K562 (cell line): ENCODE results near the gene DNAJC17. TPM values are rescaled to one million over a fixed set of nuclear protein-coding genes. Genes with fewer than 3 reads are reported as not detected.

Experiments
- ATAC-seq: fragments of 200-7000 bp; cut with Tn5 transposase; 3 replicates; pipeline ENCODE4 v1.9.1; 2020; ENCODE audit warnings: moderate library complexity
- BruUV-seq: library from RNA; stranded (reverse); fragments of 400-500 nt; replicated peaks from 2 replicates; lab custom pipeline; 2021; lab: Mats Ljungman, UMichigan
- CTCF ChIA-PET: fragments of 300-600 bp; formaldehyde crosslinking; extraction: SDS; loops from one replicate; lab custom pipeline; 2021; ENCODE audit warnings: low intra/inter-chr PET ratio; lab: Yijun Ruan, JAX
- POLR2A ChIA-PET: fragments of 300-600, 350-650 bp; sonication (Branson Sonifier 250); formaldehyde crosslinking; extraction: SDS; loops from one replicate; lab custom pipeline; 2021; ENCODE audit warnings: antibody characterized with exemption, inconsistent platforms; lab: Yijun Ruan, JAX
- DNase-seq, 4 experiments: peaks; one replicate each; pipeline versions ENCODE4 v3.0.0 to v3.0.0-alpha.2; 2011 to 2018; ENCODE audit warnings: low spot score in 3 of 4, mixed read lengths in 3 of 4; ENCODE audit errors: extremely low read depth in 1 of 4
- FAIRE-seq: peaks from 2 replicates; lab custom pipeline; 2011; peaks lifted over from hg19 to GRCh38; lab: Jason Lieb, UNC
- H2AFZ ChIP-seq: 2 replicates; pipeline ENCODE4 v1.6.0; 2011; ENCODE audit warnings: low read depth, low read length, control low read depth, inconsistent platforms
- H3K27ac ChIP-seq: fragments of 200-600 bp; 3 replicates; pipeline ENCODE4 v1.8.0; 2011; ENCODE audit warnings: low read depth, mild to moderate bottlenecking, control low read depth, inconsistent platforms, low read length, moderate library complexity, mixed read lengths; ENCODE audit errors: extremely low read depth
- H3K27me3 ChIP-seq, 2 experiments: fragments of 300-600 bp in 1 of 2; 2 replicates in 1 of 2; 3 replicates in 1 of 2; pipeline versions ENCODE4 v1.6.0 to v1.8.0; 2011; ENCODE audit warnings: inconsistent platforms in 2 of 2, low read length in 2 of 2, mild to moderate bottlenecking in 1 of 2, mixed read lengths in 1 of 2, moderate library complexity in 1 of 2; ENCODE audit not compliant: control insufficient read depth in 2 of 2, insufficient read depth in 2 of 2
- H3K36me3 ChIP-seq: fragments of 300-600 bp; 3 replicates; pipeline ENCODE4 v1.8.0; 2011; ENCODE audit warnings: mild to moderate bottlenecking, low read length, inconsistent platforms; ENCODE audit not compliant: control insufficient read depth, insufficient read depth
- H3K4me1 ChIP-seq, 2 experiments: fragments of 200-600 bp in 1 of 2; replicated peaks in 1 of 2; 2 replicates in 1 of 2; 3 replicates in 1 of 2; pipeline versions ENCODE4 v1.5.1 to v1.8.0; 2011; ENCODE audit warnings: inconsistent platforms in 2 of 2, low read length in 2 of 2, mild to moderate bottlenecking in 1 of 2, mixed read lengths in 1 of 2, moderate library complexity in 1 of 2; ENCODE audit not compliant: control insufficient read depth in 2 of 2, insufficient read depth in 2 of 2
- H3K4me2 ChIP-seq: 2 replicates; pipeline ENCODE4 v1.6.1; 2011; ENCODE audit warnings: low read length, control low read depth, inconsistent platforms, mixed read lengths; ENCODE audit not compliant: insufficient read depth
- H3K4me3 ChIP-seq: fragments of 200-600 bp; sonication (generic), shearing (Covaris generic); 2 replicates; pipeline ENCODE4 v1.5.1; 2016; ENCODE audit warnings: control low read depth, inconsistent platforms
- H3K79me2 ChIP-seq: fragments of 200-600 bp; 3 replicates; pipeline ENCODE4 v1.8.0; 2011; ENCODE audit warnings: low read length, inconsistent platforms; ENCODE audit not compliant: control insufficient read depth, insufficient read depth
- H3K9ac ChIP-seq, 2 experiments: 2 replicates each; pipeline versions ENCODE4 v1.6.0 to v1.6.1; 2011; ENCODE audit warnings: low read depth in 2 of 2, low read length in 2 of 2, control low read depth in 1 of 2, inconsistent platforms in 1 of 2, mild to moderate bottlenecking in 1 of 2, mixed read lengths in 1 of 2; ENCODE audit not compliant: insufficient read depth in 1 of 2
- H3K9me1 ChIP-seq: one replicate; pipeline ENCODE4 v1.6.0; 2011; ENCODE audit warnings: inconsistent platforms, mild to moderate bottlenecking, low read length, moderate library complexity; ENCODE audit not compliant: control insufficient read depth, insufficient read depth
- H3K9me3 ChIP-seq: replicated peaks from 2 replicates; pipeline ENCODE4 v1.5.1; 2011; ENCODE audit warnings: low read depth, low read length, inconsistent platforms; ENCODE audit not compliant: control insufficient read depth, insufficient read depth
- H4K20me1 ChIP-seq: replicated peaks from 2 replicates; pipeline ENCODE4 v1.6.1; 2011; ENCODE audit warnings: low read length, inconsistent platforms, mixed read lengths; ENCODE audit not compliant: control insufficient read depth, insufficient read depth
- CBFB ChIP-seq: sonication (generic); formaldehyde crosslinking; IDR thresholded peaks from 2 replicates; pipeline ENCODE4 v1.4.0; 2020; ENCODE audit warnings: mild to moderate bottlenecking, missing genetic modification reagents
- CREBBP ChIP-seq: IDR thresholded peaks from one replicate; pipeline ENCODE4 v1.6.1; 2012; ENCODE audit warnings: low read depth, mild to moderate bottlenecking, control low read depth, inconsistent platforms, low read length
- CTCF ChIP-seq, 3 experiments: IDR thresholded peaks in 2 of 3; conservative IDR thresholded peaks in 1 of 3; 2 replicates each; pipeline ENCODE4 v1.5.1; 2011 to 2012; ENCODE audit warnings: low read length in 3 of 3, mild to moderate bottlenecking in 3 of 3, control low read depth in 2 of 3, improper control_type of control experiment in 1 of 3, inconsistent platforms in 1 of 3, low read depth in 1 of 3, mixed read lengths in 1 of 3, moderate library complexity in 1 of 3; ENCODE audit not compliant: insufficient read depth in 2 of 3
- HDAC1 ChIP-seq, 2 experiments: fragments of 450-650 bp; IDR thresholded peaks; 2 replicates each; pipeline ENCODE4 v1.6.1; 2016 to 2017; ENCODE audit warnings: inconsistent platforms in 1 of 2, mild to moderate bottlenecking in 1 of 2, moderate library complexity in 1 of 2
- HEY1 ChIP-seq: fragments of 250-450 bp; sonication (Bioruptor Pico); IDR thresholded peaks from 2 replicates; pipeline ENCODE4 v1.5.0; 2020; ENCODE audit warnings: mild to moderate bottlenecking, moderate library complexity, borderline replicate concordance
- IRF1 ChIP-seq: sonication (generic); formaldehyde crosslinking; IDR thresholded peaks from 2 replicates; pipeline ENCODE4 v1.8.0; 2022; ENCODE audit warnings: missing genetic modification reagents, mild to moderate bottlenecking, borderline replicate concordance
- KLF10 ChIP-seq: fragments of 250-450 bp; sonication (Bioruptor Pico); IDR thresholded peaks from 2 replicates; pipeline ENCODE4 v1.6.1; 2021; ENCODE audit warnings: matching md5 sums
- MITF ChIP-seq: IDR thresholded peaks from 2 replicates; pipeline ENCODE4 v1.6.1; 2014; ENCODE audit warnings: antibody characterized with exemption
- MTA1 ChIP-seq: fragments of 450-650 bp; IDR thresholded peaks from 2 replicates; pipeline ENCODE4 v1.6.1; 2017; ENCODE audit warnings: borderline replicate concordance
- NFXL1 ChIP-seq: fragments of 450-650 bp; formaldehyde crosslinking; IDR thresholded peaks from 2 replicates; pipeline ENCODE4 v1.4.0; 2021; ENCODE audit warnings: mild to moderate bottlenecking
- PCBP2 ChIP-seq: fragments of 200-400 bp; formaldehyde crosslinking; IDR thresholded peaks from 2 replicates; pipeline ENCODE4 v1.6.1; 2018; ENCODE audit warnings: low read length, low read depth, mild to moderate bottlenecking, moderate library complexity; ENCODE audit not compliant: poor library complexity, severe bottlenecking
- RFX5 ChIP-seq: IDR thresholded peaks from 2 replicates; pipeline ENCODE4 v1.6.1; 2011; ENCODE audit warnings: low read depth, mild to moderate bottlenecking, improper control_type of control experiment, low read length
- RUNX1 ChIP-seq: sonication (generic); IDR thresholded peaks from 2 replicates; pipeline ENCODE4 v1.6.1; 2016; ENCODE audit warnings: antibody characterized with exemption, low read depth
- SMARCC2 ChIP-seq: fragments of 450-650 bp; IDR thresholded peaks from 2 replicates; pipeline ENCODE4 v1.6.1; 2017; ENCODE audit warnings: antibody characterized with exemption, moderate library complexity, mild to moderate bottlenecking, low read depth
- STAT5A ChIP-seq: IDR thresholded peaks from 2 replicates; pipeline ENCODE4 v1.6.1; 2012; ENCODE audit warnings: low read length, inconsistent platforms, borderline replicate concordance
- TARDBP ChIP-seq: fragments of 450-650 bp; IDR thresholded peaks from 2 replicates; pipeline ENCODE4 v1.6.1; 2016
- ZFX ChIP-seq: sonication (generic); formaldehyde crosslinking; IDR thresholded peaks from 2 replicates; pipeline ENCODE4 v1.8.0; 2022; ENCODE audit warnings: mild to moderate bottlenecking, missing genetic modification reagents, moderate library complexity
- ZNF212 ChIP-seq: fragments of 450-650 bp; formaldehyde crosslinking; IDR thresholded peaks from 2 replicates; pipeline ENCODE4 v1.4.0; 2020; ENCODE audit warnings: mild to moderate bottlenecking
- ZNF764 ChIP-seq: fragments of 250-450 bp; sonication (Bioruptor Pico); IDR thresholded peaks from 2 replicates; pipeline ENCODE4 v1.4.0; 2020; ENCODE audit warnings: low read depth, mild to moderate bottlenecking, moderate library complexity
- WGBS: fragments of 100-300 bp; shearing (Covaris generic); methylation state at CpG from one replicate; pipeline ENCODE4 v1.1.6; 2016; ENCODE audit warnings: low coverage, mixed read lengths; ENCODE audit not compliant: insufficient coverage; ENCODE audit errors: missing lambda C conversion rate; 5-methylcytosine and 5-hydroxymethylcytosine counted together
- in situ Hi-C: fragments of 300-500 bp; cut with MboI; formaldehyde crosslinking; loops from 4 replicates; pipeline ENCODE4 v1.15.0; 2018; ENCODE audit warnings: inconsistent platforms, mixed read lengths
- intact Hi-C: fragments of 100-400 bp; cut with micrococcal nuclease; formaldehyde crosslinking; loops from 2 replicates; pipeline ENCODE4 v1.14.2; 2022
- polyA plus RNA-seq, 8 experiments: library from polyadenylated mRNA; depleted of rRNA in 4 of 8; stranded (reverse) in 5 of 8; unstranded in 3 of 8; fragments of >200 nt; fragmentation: Nextera tagmentation in 2 of 8; fragmentation: Illumina TruSeq in 1 of 8; extraction: Ambion mirVana in 2 of 8; extraction: Trizol in 1 of 8; gene quantifications; 2 replicates each; pipeline versions ENCODE4 v1.2.1 to v1.2.3, GENCODE V29; 2011 to 2014; ENCODE audit warnings: inconsistent platforms in 1 of 8, missing spikeins in 1 of 8
- total RNA-seq, 7 experiments: library from RNA; depleted of rRNA in 6 of 7; stranded (reverse); fragments of >200 nt in 6 of 7; fragmentation: Illumina TruSeq in 2 of 7; extraction: Trizol in 2 of 7; gene quantifications; 2 replicates each; pipeline versions ENCODE4 v1.2.1 to v1.2.3, GENCODE V29; 2011 to 2021; ENCODE audit warnings: low replicate concordance in 1 of 7

Gene DNAJC17
- total and polyA plus RNA-seq, 9 of the 15 experiments (the other 6 are each of a cell fraction or from before 2014, with no cell fraction given): 2.4 to 79.4 (median 44.2) TPM

GRCh38 chr15:40853241-40853890 lies 46.1 kb upstream of the DNAJC17 start:
- Histone ChIP-seq H4K20me1 (no peaks in the 10 kb centered on the region), H3K9me3 (no peaks in the 10 kb centered on the region), H3K4me1 (peaks cover 8 to 20% of the 10 kb centered on the region in 2 experiments; a peak in 4 of 5 replicates), H3K27me3 (no peaks in the 10 kb centered on the region; a peak in 1 of 5 replicates), H3K79me2 (no peaks in the 10 kb centered on the region), H3K27ac (no peak overlapping the region), H2AFZ (no peak overlapping the region), H3K4me2 (no peak overlapping the region), H3K9ac (peak overlapping the region in 1 of 2 experiments; percentile 72; a peak in 2 of 4 replicates), H3K36me3 (no peaks in the 10 kb centered on the region), H3K9me1 (no peaks in the 10 kb centered on the region), H3K4me3 (no peak overlapping the region)
- in situ Hi-C loops (no loop called here), intact Hi-C loops (loop anchor here (10.0 kb wide), 1 partner anchor 179 kb away; no protein-coding TSS in a partner anchor)
- ChIA-PET CTCF (no interaction called here), POLR2A (no interaction called here)
- no peak for TF ChIP-seq HDAC1 (IDR thresholded peaks at IDR 0.05)
- TF ChIP-seq MITF: no peak
- no peak for TF ChIP-seq RFX5
- TF ChIP-seq TARDBP: no peak
- no peak for TF ChIP-seq ZNF212
- no peak for TF ChIP-seq CBFB
- TF ChIP-seq CTCF (IDR thresholded peaks at IDR 0.05 in 2 of 3, conservative IDR thresholded peaks at IDR 0.05 in 1 of 3; ENCODE audit: insufficient read depth in 2 of 3, low read depth in 1 of 3, low read length in 3 of 3): no peak
- no peak for TF ChIP-seq HEY1 (CRISPR knock-in tag)
- no peak for TF ChIP-seq CREBBP
- no peak for TF ChIP-seq RUNX1
- no peak for TF ChIP-seq NFXL1
- no peak for TF ChIP-seq SMARCC2
- no peak for TF ChIP-seq MTA1
- TF ChIP-seq IRF1 (CRISPR knock-in tag): no peak
- TF ChIP-seq ZFX (CRISPR knock-in tag): no peak
- no peak for TF ChIP-seq PCBP2
- TF ChIP-seq STAT5A: no peak
- TF ChIP-seq ZNF764 (CRISPR knock-in tag): no peak
- TF ChIP-seq KLF10 (CRISPR knock-in tag): no peak
- DNase-seq: no peak
- no TSS peak for BruUV-seq
- FAIRE-seq: no peak
- no peak for ATAC-seq
- WGBS: 62% methylated on average over 15 of the region's 16 CpGs
